Fibroblast of lung (primary cell): ENCODE results near the gene MRPL27. TPM values are rescaled to one million over a fixed set of nuclear protein-coding genes. Genes with fewer than 3 reads are reported as not detected.
A peak's percentile ranks its signal among the peaks of the same experiment; 100 is the strongest.

Experiments used
- DNase-seq, 2 donors: peaks; one replicate each; pipeline versions ENCODE4 v3.0.0 to v3.0.0-alpha.2; 2010; ENCODE audit warnings: low read depth in 2 of 2
- H2AFZ ChIP-seq: 2 replicates; pipeline ENCODE4 v1.5.1; 2012; ENCODE audit warnings: low read length, control low read depth, inconsistent platforms
- H3K27ac ChIP-seq: 2 replicates; pipeline ENCODE4 v1.5.1; 2011; ENCODE audit warnings: low read length, control low read depth; ENCODE audit not compliant: insufficient read depth
- H3K27me3 ChIP-seq: 2 replicates; pipeline ENCODE4 v1.5.1; 2011; ENCODE audit warnings: mild to moderate bottlenecking, low read length; ENCODE audit not compliant: control insufficient read depth, insufficient read depth
- H3K36me3 ChIP-seq: 2 replicates; pipeline ENCODE4 v1.5.1; 2011; ENCODE audit warnings: low read length; ENCODE audit not compliant: control insufficient read depth, insufficient read depth
- H3K4me1 ChIP-seq: 2 replicates; pipeline ENCODE4 v1.5.1; 2011; ENCODE audit warnings: low read length; ENCODE audit not compliant: control insufficient read depth, insufficient read depth; ENCODE audit errors: extremely low read depth
- H3K4me2 ChIP-seq: 2 replicates; pipeline ENCODE4 v1.5.1; 2011; ENCODE audit warnings: low read length, control low read depth; ENCODE audit not compliant: insufficient read depth; ENCODE audit errors: extremely low read depth
- H3K4me3 ChIP-seq, 4 experiments: fragments of 200-600 bp in 1 of 4; sonication (generic) in 1 of 4; replicated peaks in 1 of 4; 2 replicates each; pipeline ENCODE4 v1.5.1; 2011 to 2016; ENCODE audit warnings: low read length in 4 of 4, low read depth in 3 of 4, mild to moderate bottlenecking in 3 of 4, control low read depth in 2 of 4, inconsistent platforms in 1 of 4, mixed read lengths in 1 of 4; ENCODE audit not compliant: insufficient read depth in 1 of 4; ENCODE audit errors: control extremely low read depth in 1 of 4
- H3K79me2 ChIP-seq: 2 replicates; pipeline ENCODE4 v1.5.1; 2012; ENCODE audit warnings: mild to moderate bottlenecking, low read length, inconsistent platforms; ENCODE audit not compliant: control insufficient read depth, insufficient read depth
- H3K9ac ChIP-seq: 2 replicates; pipeline ENCODE4 v1.5.1; 2011; ENCODE audit warnings: mild to moderate bottlenecking, low read length, control low read depth; ENCODE audit not compliant: insufficient read depth
- H3K9me3 ChIP-seq: 2 replicates; pipeline ENCODE4 v1.5.1; 2012; ENCODE audit warnings: low read depth, low read length; ENCODE audit not compliant: control insufficient read depth, insufficient read depth
- H4K20me1 ChIP-seq: 2 replicates; pipeline ENCODE4 v1.5.1; 2011; ENCODE audit warnings: low read length; ENCODE audit not compliant: control insufficient read depth, insufficient read depth; ENCODE audit errors: extremely low read depth
- CTCF ChIP-seq, 2 donors: IDR thresholded peaks in 1 of 2; conservative IDR thresholded peaks in 1 of 2; 1 replicate in 1 of 2; 2 replicates in 1 of 2; pipeline ENCODE4 v1.5.1; 2011 to 2012; ENCODE audit warnings: low read length in 2 of 2, control low read depth in 1 of 2, inconsistent platforms in 1 of 2, low read depth in 1 of 2, mild to moderate bottlenecking in 1 of 2
- EZH2 ChIP-seq: IDR thresholded peaks from 2 replicates; pipeline ENCODE4 v1.5.1; 2012; ENCODE audit warnings: low read length, control low read depth, mild to moderate bottlenecking; ENCODE audit errors: missing control alignments
- polyA plus RNA-seq, 2 donors: library from polyadenylated mRNA; depleted of rRNA in 1 of 2; stranded (reverse) in 1 of 2; unstranded in 1 of 2; fragments of >200 nt; gene quantifications; 2 replicates each; pipeline ENCODE4 v1.2.1, GENCODE V29; 2011 to 2012; ENCODE audit warnings: missing spikeins in 1 of 2
- total RNA-seq: library from RNA; depleted of rRNA; stranded (reverse); fragments of >200 nt; gene quantifications from 2 replicates; pipeline ENCODE4 v1.2.1, GENCODE V29; 2014

Gene MRPL27
- total and polyA plus RNA-seq, 2 donors (not counting 1 experiment from before 2014, with no cell fraction given), result 53.3 to 113 TPM

GRCh38 chr17:50329716-50330115, 43.3 kb downstream of the MRPL27 start:
- no peaks in the 10 kb centered on the region for H3K27me3 ChIP-seq
- H3K36me3 ChIP-seq, result no peaks in the 10 kb centered on the region
- no peaks in the 10 kb centered on the region for H3K79me2 ChIP-seq
- no peak overlapping the region for H3K9ac ChIP-seq
- H2AFZ ChIP-seq, result no peak overlapping the region
- H4K20me1 ChIP-seq, result no peaks in the 10 kb centered on the region
- H3K27ac ChIP-seq, result no peak overlapping the region
- no peaks in the 10 kb centered on the region for H3K9me3 ChIP-seq
- no peak overlapping the region for H3K4me3 ChIP-seq
- peaks cover 6% of the 10 kb centered on the region for H3K4me1 ChIP-seq
- DNase-seq, result no peak
- no peak overlapping the region for H3K4me2 ChIP-seq
- TF ChIP-seq EZH2 (no peak), CTCF (conservative IDR thresholded peaks at IDR 0.05 in 1 of 2, IDR thresholded peaks at IDR 0.05 in 1 of 2; ENCODE audit: low read depth in 1 of 2, low read length in 2 of 2) (no peak)

- Histone ChIP-seq H3K9ac (no peak overlapping the region), H3K27me3 (no peaks in the 10 kb centered on the region), H3K9me3 (no peaks in the 10 kb centered on the region), H3K4me2 (peak overlapping the region; percentile 40), H3K4me3 (no peak overlapping the region), H4K20me1 (no peaks in the 10 kb centered on the region), H3K79me2 (no peaks in the 10 kb centered on the region), H3K4me1 (peaks cover 6% of the 10 kb centered on the region), H3K27ac (no peak overlapping the region), H2AFZ (no peak overlapping the region), H3K36me3 (no peaks in the 10 kb centered on the region)
- TF ChIP-seq EZH2, result no peak
- TF ChIP-seq CTCF (conservative IDR thresholded peaks at IDR 0.05 in 1 of 2, IDR thresholded peaks at IDR 0.05 in 1 of 2; ENCODE audit: low read depth in 1 of 2, low read length in 2 of 2), result no peak
- peak in 1 of 2 donors; percentile 47 for DNase-seq
These were observed 44.3 kb downstream of the MRPL27 start for GRCh38 chr17:50328363-50329325.

- TF ChIP-seq EZH2 (no peak), CTCF (conservative IDR thresholded peaks at IDR 0.05 in 1 of 2, IDR thresholded peaks at IDR 0.05 in 1 of 2; ENCODE audit: low read depth in 1 of 2, low read length in 2 of 2) (no peak)
- Histone ChIP-seq H3K9ac (no peak overlapping the region), H3K36me3 (no peaks in the 10 kb centered on the region), H4K20me1 (no peaks in the 10 kb centered on the region), H3K27me3 (no peaks in the 10 kb centered on the region), H3K9me3 (no peaks in the 10 kb centered on the region), H3K4me3 (no peak overlapping the region), H3K79me2 (no peaks in the 10 kb centered on the region), H2AFZ (no peak overlapping the region), H3K4me1 (peaks cover 5% of the 10 kb centered on the region), H3K4me2 (no peak overlapping the region), H3K27ac (no peak overlapping the region)
- DNase-seq, result no peak
These were observed 46.1 kb downstream of the MRPL27 start for GRCh38 chr17:50326831-50327364.
